CD4-positive, CD25-positive, alpha-beta regulatory T cell (primary cell): ENCODE results near the gene FBXO45. TPM values are rescaled to one million over a fixed set of nuclear protein-coding genes. Genes with fewer than 3 reads are reported as not detected.

Source experiments
- ATAC-seq, 2 donors: fragments of 150-1000 bp; cut with Tn5 transposase; one replicate each; pipeline ENCODE4 v1.10.0; 2021; ENCODE audit warnings: low read depth in 2 of 2, moderate number of reproducible peaks in 2 of 2, moderate library complexity in 1 of 2
- DNase-seq, 3 donors: peaks; one replicate each; pipeline versions ENCODE4 v3.0.0 to v3.0.0-alpha.2; 2012 to 2022; ENCODE audit warnings: mixed read lengths in 1 of 3
- H3K27ac ChIP-seq: one replicate; pipeline ENCODE4 v1.7.0; 2013; ENCODE audit warnings: mild to moderate bottlenecking, low read length; ENCODE audit not compliant: insufficient read depth, poor library complexity, severe bottlenecking
- H3K27me3 ChIP-seq: one replicate; pipeline ENCODE4 v1.7.0; 2013; ENCODE audit warnings: low read length; ENCODE audit not compliant: control insufficient read depth, insufficient read depth
- H3K36me3 ChIP-seq: one replicate; pipeline ENCODE4 v1.7.0; 2013; ENCODE audit warnings: mild to moderate bottlenecking, low read length, moderate library complexity; ENCODE audit not compliant: control insufficient read depth, insufficient read depth
- H3K4me1 ChIP-seq: 2 replicates; pipeline ENCODE4 v1.7.0; 2013; ENCODE audit warnings: mild to moderate bottlenecking, low read length; ENCODE audit not compliant: insufficient read depth, control insufficient read depth, poor library complexity, severe bottlenecking
- H3K4me3 ChIP-seq: one replicate; pipeline ENCODE4 v1.7.0; 2013; ENCODE audit warnings: low read depth, mild to moderate bottlenecking, low read length, moderate library complexity
- H3K9me3 ChIP-seq, 2 experiments: 1 replicate in 1 of 2; 2 replicates in 1 of 2; pipeline ENCODE4 v1.7.0; 2013; ENCODE audit warnings: low read length in 2 of 2, mild to moderate bottlenecking in 1 of 2, moderate library complexity in 1 of 2; ENCODE audit not compliant: control insufficient read depth in 2 of 2
- H3K27ac Mint-ChIP-seq, 3 donors: one replicate each; pipeline ENCODE4 v1.8.0; 2020 to 2022; ENCODE audit warnings: mild to moderate bottlenecking in 3 of 3, mixed read lengths in 3 of 3, moderate library complexity in 2 of 3
- H3K27me3 Mint-ChIP-seq: one replicate; pipeline ENCODE4 v1.8.0; 2022; ENCODE audit warnings: mild to moderate bottlenecking, mixed read lengths
- H3K36me3 Mint-ChIP-seq: one replicate; pipeline ENCODE4 v1.8.0; 2020; ENCODE audit warnings: mixed read lengths
- H3K4me1 Mint-ChIP-seq, 4 donors: one replicate each; pipeline ENCODE4 v1.8.0; 2020 to 2022; ENCODE audit warnings: mixed read lengths in 4 of 4, mild to moderate bottlenecking in 1 of 4
- H3K4me3 Mint-ChIP-seq, 4 donors: one replicate each; pipeline ENCODE4 v1.8.0; 2020 to 2022; ENCODE audit warnings: mild to moderate bottlenecking in 4 of 4, mixed read lengths in 4 of 4, moderate library complexity in 3 of 4
- H3K9me3 Mint-ChIP-seq, 7 donors: one replicate each; pipeline ENCODE4 v1.8.0; 2020 to 2022; ENCODE audit warnings: mixed read lengths in 7 of 7, mild to moderate bottlenecking in 3 of 7, moderate library complexity in 2 of 7
- polyA plus RNA-seq, 4 donors: library from polyadenylated mRNA; unstranded; fragments of 300-500 nt; fragmentation: Illumina TruSeq; gene quantifications; one replicate each; pipeline ENCODE4 v1.2.3, GENCODE V29; 2021
- total RNA-seq: library from RNA; stranded (reverse); gene quantifications from one replicate; pipeline ENCODE4 v1.2.3, GENCODE V29; 2022

Gene FBXO45
- total and polyA plus RNA-seq, 5 donors from 2014 or later: 3.2 to 9.1 (median 5.6) TPM

GRCh38 chr3:196528639-196529233 lies 39.7 kb upstream of the FBXO45 start:
- peaks cover 0 to 1% (median 0%) of the 10 kb centered on the region in 7 donors for H3K9me3 Mint-ChIP-seq
- no peaks in the 10 kb centered on the region for H3K9me3 ChIP-seq
- ATAC-seq (peak; percentile 96 to 98), DNase-seq (peak; percentile 56 to 81 (median 64))
- H3K36me3 ChIP-seq: no peaks in the 10 kb centered on the region
- H3K27me3 Mint-ChIP-seq: peaks cover 16% of the 10 kb centered on the region
- H3K27ac ChIP-seq: no peak overlapping the region
- peaks cover 11% of the 10 kb centered on the region for H3K4me1 ChIP-seq
- peak overlapping the region; percentile 55 for H3K4me3 ChIP-seq
- H3K36me3 Mint-ChIP-seq: peaks cover 4% of the 10 kb centered on the region
- H3K4me1 Mint-ChIP-seq: peaks cover 4 to 11% (median 9%) of the 10 kb centered on the region in 4 donors
- H3K27ac Mint-ChIP-seq: peak overlapping the region in 1 of 3 donors; percentile 85
- H3K4me3 Mint-ChIP-seq: peak overlapping the region; percentile 69 to 78 (median 74)
- no peaks in the 10 kb centered on the region for H3K27me3 ChIP-seq

GRCh38 chr3:196531418-196531817 lies 37.0 kb upstream of the FBXO45 start:
- Mint-ChIP-seq H3K27me3 (peaks cover 16% of the 10 kb centered on the region), H3K4me3 (peak overlapping the region in 1 of 4 donors; percentile 44)

GRCh38 chr3:196533260-196533681 lies 35.2 kb upstream of the FBXO45 start:
- no peak overlapping the region for H3K27ac Mint-ChIP-seq
- peaks cover 22% of the 10 kb centered on the region for H3K27me3 Mint-ChIP-seq

More at GRCh38 chr3:196531418-196531817, 37.0 kb upstream of the FBXO45 start:
- Histone ChIP-seq H3K27ac (no peak overlapping the region), H3K36me3 (no peaks in the 10 kb centered on the region), H3K4me3 (no peak overlapping the region), H3K4me1 (peaks cover 11% of the 10 kb centered on the region), H3K27me3 (no peaks in the 10 kb centered on the region), H3K9me3 (no peaks in the 10 kb centered on the region)
- DNase-seq (no peak), ATAC-seq (no peak)
- Mint-ChIP-seq H3K9me3 (peaks cover 0 to 1% (median 0%) of the 10 kb centered on the region in 7 donors), H3K4me1 (peaks cover 4 to 11% (median 9%) of the 10 kb centered on the region in 4 donors), H3K27ac (no peak overlapping the region), H3K36me3 (peaks cover 4% of the 10 kb centered on the region)

GRCh38 chr3:196537319-196537984 lies 31.0 kb upstream of the FBXO45 start:
- Histone ChIP-seq H3K27ac (no peak overlapping the region), H3K9me3 (no peaks in the 10 kb centered on the region), H3K36me3 (no peaks in the 10 kb centered on the region), H3K27me3 (no peaks in the 10 kb centered on the region), H3K4me3 (no peak overlapping the region), H3K4me1 (no peaks in the 10 kb centered on the region)
- no peaks in the 10 kb centered on the region for H3K36me3 Mint-ChIP-seq
- H3K27ac Mint-ChIP-seq: no peak overlapping the region
- no peak overlapping the region for H3K4me3 Mint-ChIP-seq
- peaks cover 12% of the 10 kb centered on the region for H3K27me3 Mint-ChIP-seq
- peak; percentile 54 to 67 (median 57) for DNase-seq
- H3K9me3 Mint-ChIP-seq: no peaks in the 10 kb centered on the region
- peak in 1 of 2 donors; percentile 28 for ATAC-seq
- H3K4me1 Mint-ChIP-seq: peaks cover 4 to 6% (median 5%) of the 10 kb centered on the region in 4 donors

More at GRCh38 chr3:196533260-196533681, 35.2 kb upstream of the FBXO45 start:
- Histone ChIP-seq H3K4me1 (peaks cover 9% of the 10 kb centered on the region), H3K9me3 (no peaks in the 10 kb centered on the region), H3K36me3 (no peaks in the 10 kb centered on the region), H3K27me3 (no peaks in the 10 kb centered on the region), H3K27ac (no peak overlapping the region), H3K4me3 (no peak overlapping the region)
- no peak for DNase-seq
- Mint-ChIP-seq H3K4me3 (no peak overlapping the region), H3K4me1 (peaks cover 4 to 15% (median 8%) of the 10 kb centered on the region in 4 donors), H3K36me3 (peaks cover 4% of the 10 kb centered on the region), H3K9me3 (no peaks in the 10 kb centered on the region)
- no peak for ATAC-seq

- H3K9me3 ChIP-seq: no peaks in the 10 kb centered on the region
- DNase-seq (no peak), ATAC-seq (no peak)
- H3K27ac Mint-ChIP-seq: no peak overlapping the region
- peaks cover 13% of the 10 kb centered on the region for H3K27me3 Mint-ChIP-seq
- peaks cover 4 to 6% (median 5%) of the 10 kb centered on the region in 4 donors for H3K4me1 Mint-ChIP-seq
- H3K36me3 ChIP-seq: no peaks in the 10 kb centered on the region
- no peak overlapping the region for H3K27ac ChIP-seq
- no peaks in the 10 kb centered on the region for H3K36me3 Mint-ChIP-seq
- H3K4me3 Mint-ChIP-seq: no peak overlapping the region
- no peaks in the 10 kb centered on the region for H3K27me3 ChIP-seq
- H3K4me1 ChIP-seq: no peaks in the 10 kb centered on the region
- H3K4me3 ChIP-seq: no peak overlapping the region
- no peaks in the 10 kb centered on the region for H3K9me3 Mint-ChIP-seq
Observed at GRCh38 chr3:196541684-196542445, 26.6 kb upstream of the FBXO45 start.

GRCh38 chr3:196544491-196544992 lies 23.9 kb upstream of the FBXO45 start:
- H3K4me3 ChIP-seq: no peak overlapping the region
- no peak overlapping the region for H3K27ac ChIP-seq
- DNase-seq (no peak), ATAC-seq (no peak)
- Mint-ChIP-seq H3K27ac (no peak overlapping the region), H3K9me3 (peaks cover 0 to 10% (median 5%) of the 10 kb centered on the region in 7 donors), H3K27me3 (peaks cover 7% of the 10 kb centered on the region), H3K4me1 (no peaks in the 10 kb centered on the region), H3K4me3 (no peak overlapping the region), H3K36me3 (peaks cover 5% of the 10 kb centered on the region)
- peaks cover 2 to 7% of the 10 kb centered on the region in 2 experiments for H3K9me3 ChIP-seq
- H3K4me1 ChIP-seq: no peaks in the 10 kb centered on the region
- H3K36me3 ChIP-seq: no peaks in the 10 kb centered on the region
- H3K27me3 ChIP-seq: no peaks in the 10 kb centered on the region

GRCh38 chr3:196546537-196546936 lies 21.9 kb upstream of the FBXO45 start:
- Mint-ChIP-seq H3K4me3 (no peak overlapping the region), H3K36me3 (peaks cover 5% of the 10 kb centered on the region), H3K27me3 (peaks cover 7% of the 10 kb centered on the region), H3K4me1 (no peaks in the 10 kb centered on the region), H3K9me3 (peaks cover 2 to 17% (median 5%) of the 10 kb centered on the region in 7 donors), H3K27ac (no peak overlapping the region)
- Histone ChIP-seq H3K36me3 (no peaks in the 10 kb centered on the region), H3K27me3 (no peaks in the 10 kb centered on the region), H3K9me3 (peaks cover 2 to 14% of the 10 kb centered on the region in 2 experiments), H3K27ac (no peak overlapping the region), H3K4me3 (no peak overlapping the region), H3K4me1 (no peaks in the 10 kb centered on the region)
- DNase-seq (no peak), ATAC-seq (no peak)
